Activated CD8-positive, alpha-beta memory T cell treated with anti-CD3 and anti-CD28 coated beads for 4 hours (primary cell): ENCODE results near the gene LRFN2.

Source experiments
- DNase-seq, 2 donors: peaks; one replicate each; pipeline ENCODE4 v3.0.0-alpha.2; 2020; ENCODE audit warnings: low read depth in 2 of 2

LRFN2 gene

GRCh38 chr6:40400738-40401137, 186.4 kb downstream of the LRFN2 start:
- DNase-seq: no peak

- DNase-seq: no peak
Measured at GRCh38 chr6:40399888-40400457, 187.2 kb downstream of the LRFN2 start.

GRCh38 chr6:40398810-40399477, 188.2 kb downstream of the LRFN2 start:
- DNase-seq: no peak

GRCh38 chr6:40398034-40398691, 189.0 kb downstream of the LRFN2 start:
- DNase-seq: no peak

GRCh38 chr6:40397287-40398033, 189.7 kb downstream of the LRFN2 start:
- DNase-seq: no peak

GRCh38 chr6:40395698-40396076, 191.5 kb downstream of the LRFN2 start:
- DNase-seq: no peak

- no peak for DNase-seq
Measured at GRCh38 chr6:40395066-40395697, 192.0 kb downstream of the LRFN2 start.

- no peak for DNase-seq
Measured at GRCh38 chr6:40394381-40394780, 192.8 kb downstream of the LRFN2 start.

- DNase-seq: no peak
Measured at GRCh38 chr6:40393641-40394040, 193.5 kb downstream of the LRFN2 start.

- DNase-seq: no peak
Measured at GRCh38 chr6:40392589-40392988, 194.6 kb downstream of the LRFN2 start.

GRCh38 chr6:40391851-40392517, 195.2 kb downstream of the LRFN2 start:
- no peak for DNase-seq

GRCh38 chr6:40391086-40391485, 196.1 kb downstream of the LRFN2 start:
- DNase-seq: no peak

- DNase-seq: no peak
Measured at GRCh38 chr6:40390144-40390800, 196.9 kb downstream of the LRFN2 start.

GRCh38 chr6:40389254-40389653, 197.9 kb downstream of the LRFN2 start:
- DNase-seq: no peak

GRCh38 chr6:40387871-40388264, 199.3 kb downstream of the LRFN2 start:
- no peak for DNase-seq

GRCh38 chr6:40387127-40387870, 199.9 kb downstream of the LRFN2 start:
- no peak for DNase-seq

GRCh38 chr6:40386200-40386599, 201.0 kb downstream of the LRFN2 start:
- DNase-seq: no peak

- DNase-seq: no peak
Measured at GRCh38 chr6:40383348-40384115, 203.6 kb downstream of the LRFN2 start.

- no peak for DNase-seq
Measured at GRCh38 chr6:40380271-40380670, 206.9 kb downstream of the LRFN2 start.

- no peak for DNase-seq
Measured at GRCh38 chr6:40379811-40380210, 207.4 kb downstream of the LRFN2 start.
